ENCODE measurements around the gene RAB7A. TPM values are rescaled to one million over a fixed set of nuclear protein-coding genes. Genes with fewer than 3 reads are reported as not detected.

The RAB7A gene
- total and polyA plus RNA-seq, 2 of the 4 experiments (the other 2 are of a cell fraction) = 57.0 to 240 TPM

DNA sequence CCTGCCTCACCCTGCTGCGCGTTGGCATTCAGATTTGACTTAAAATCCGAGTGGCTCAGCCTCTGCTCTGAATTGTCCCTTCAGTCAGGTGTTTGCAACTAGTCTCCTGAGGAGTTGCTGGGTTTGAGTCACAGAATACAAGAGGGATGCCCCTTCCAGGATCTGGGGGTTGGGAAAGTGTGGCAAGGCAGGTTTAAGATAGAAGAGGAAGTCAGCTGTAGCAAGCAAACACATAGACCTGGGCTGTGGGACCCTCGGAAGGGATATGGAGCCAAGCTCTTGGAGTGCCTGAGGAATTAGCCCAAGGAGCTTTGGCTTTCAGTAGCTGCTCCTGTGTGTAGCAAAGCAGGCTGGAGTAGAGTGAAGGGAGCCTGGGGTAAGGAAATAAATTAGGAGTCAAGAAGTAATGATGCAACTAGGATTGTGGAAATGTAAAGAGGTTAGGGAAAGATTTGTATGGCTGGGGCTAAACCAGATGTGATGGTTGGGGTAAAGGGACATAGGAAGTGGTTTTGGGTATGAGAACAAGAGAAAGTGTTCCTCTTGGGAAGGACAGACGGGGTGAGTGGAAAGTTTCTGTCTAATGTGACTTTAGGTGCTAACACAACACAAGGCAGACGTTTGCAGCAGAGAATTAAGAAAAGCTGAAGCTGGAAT lies 41.2 kb downstream of the RAB7A start:
- no peak overlapping the region for H2BK120ac ChIP-seq (ENCODE audit: low read depth, low read length)
- no peak overlapping the region for H3K4ac ChIP-seq (ENCODE audit: low read depth, low read length)
- H4K8ac ChIP-seq (ENCODE audit: low read depth in 2 of 2, low read length in 2 of 2) = no peak overlapping the region
- H3K4me1 ChIP-seq (ENCODE audit: control insufficient read depth, insufficient read depth, low read length) = peaks cover 12% of the 10 kb centered on the region
- H2BK5ac ChIP-seq (ENCODE audit: low read depth, low read length, poor library complexity, severe bottlenecking) = no peak overlapping the region
- H3K23ac ChIP-seq (ENCODE audit: low read depth, low read length) = no peak overlapping the region
- H3K56ac ChIP-seq (ENCODE audit: extremely low read depth, insufficient read depth, low read length) = no peak overlapping the region
- no peak for ATAC-seq (ENCODE audit: low read depth)
- intact Hi-C loops (cut with micrococcal nuclease) (no loop called here), in situ Hi-C loops (cut with MboI; ENCODE audit: low sequenced_read_pairs) (no loop called here), dilution Hi-C loops (cut with HindIII; ENCODE audit: low sequenced_read_pairs, unreplicated experiment) (no loop called here)
- peaks cover 25 to 89% of the 10 kb centered on the region in 2 experiments for H3K79me1 ChIP-seq (ENCODE audit: low read depth in 1 of 2, low read length in 2 of 2)
- DNase-seq = no peak
- no peaks in the 10 kb centered on the region for H3K27me3 ChIP-seq (ENCODE audit: control insufficient read depth, insufficient read depth, low read length)
- no peak overlapping the region for H2AK5ac ChIP-seq (ENCODE audit: low read depth, low read length)
- POLR2A ChIA-PET (ENCODE audit: unreplicated experiment) = no interaction called here
- H2AK9ac ChIP-seq (replicated peaks; ENCODE audit: low read depth, low read length, poor library complexity) = no peak overlapping the region
- H3K4me3 ChIP-seq (ENCODE audit: insufficient read depth, low read depth, low read length) = no peak overlapping the region
- H4K5ac ChIP-seq (ENCODE audit: low read depth, low read length) = no peak overlapping the region
- H3K9me3 ChIP-seq (ENCODE audit: control insufficient read depth, insufficient read depth, low read length) = no peaks in the 10 kb centered on the region
- no peak overlapping the region for H2BK15ac ChIP-seq (ENCODE audit: low read depth, low read length)
- WGBS, 2 experiments (ENCODE audit: extremely low coverage in 2 of 2, insufficient read length in 1 of 2) = 80% methylated on average over 3 of the region's 6 CpGs; no CpG with 5 or more reads in 1 of the 2 experiments
- no peak overlapping the region for H3K18ac ChIP-seq (ENCODE audit: low read depth, low read length)
- peak overlapping the region; percentile 14; the same call in 1 of the 2 replicates for H3K14ac ChIP-seq (replicated peaks; ENCODE audit: low read depth, low read length)
- TF ChIP-seq CEBPB (IDR thresholded peaks at IDR 0.05; ENCODE audit: low read depth, low read length) = no peak
- TF ChIP-seq, protein P1, sequence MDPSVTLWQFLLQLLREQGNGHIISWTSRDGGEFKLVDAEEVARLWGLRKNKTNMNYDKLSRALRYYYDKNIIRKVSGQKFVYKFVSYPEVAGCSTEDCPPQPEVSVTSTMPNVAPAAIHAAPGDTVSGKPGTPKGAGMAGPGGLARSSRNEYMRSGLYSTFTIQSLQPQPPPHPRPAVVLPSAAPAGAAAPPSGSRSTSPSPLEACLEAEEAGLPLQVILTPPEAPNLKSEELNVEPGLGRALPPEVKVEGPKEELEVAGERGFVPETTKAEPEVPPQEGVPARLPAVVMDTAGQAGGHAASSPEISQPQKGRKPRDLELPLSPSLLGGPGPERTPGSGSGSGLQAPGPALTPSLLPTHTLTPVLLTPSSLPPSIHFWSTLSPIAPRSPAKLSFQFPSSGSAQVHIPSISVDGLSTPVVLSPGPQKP (IDR thresholded peaks at IDR 0.05; ENCODE audit: borderline replicate concordance, low read depth, low read length) = no peak
- no peak for TF ChIP-seq RAD21 (IDR thresholded peaks at IDR 0.05; ENCODE audit: low read length)
- no peak for TF ChIP-seq NFE2L2 (IDR thresholded peaks at IDR 0.05; ENCODE audit: low read depth, low read length)
- TF ChIP-seq, protein P2, sequence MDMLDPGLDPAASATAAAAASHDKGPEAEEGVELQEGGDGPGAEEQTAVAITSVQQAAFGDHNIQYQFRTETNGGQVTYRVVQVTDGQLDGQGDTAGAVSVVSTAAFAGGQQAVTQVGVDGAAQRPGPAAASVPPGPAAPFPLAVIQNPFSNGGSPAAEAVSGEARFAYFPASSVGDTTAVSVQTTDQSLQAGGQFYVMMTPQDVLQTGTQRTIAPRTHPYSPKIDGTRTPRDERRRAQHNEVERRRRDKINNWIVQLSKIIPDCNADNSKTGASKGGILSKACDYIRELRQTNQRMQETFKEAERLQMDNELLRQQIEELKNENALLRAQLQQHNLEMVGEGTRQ (IDR thresholded peaks at IDR 0.05; ENCODE audit: low read depth, low read length) = no peak
- TF ChIP-seq POLR2A (IDR thresholded peaks at IDR 0.05; ENCODE audit: low read depth, low read length) = no peak; the same call in none of the 2 replicates
- no peak for TF ChIP-seq MAZ (IDR thresholded peaks at IDR 0.05; ENCODE audit: borderline replicate concordance, low read depth, low read length)
- TF ChIP-seq, protein P3, sequence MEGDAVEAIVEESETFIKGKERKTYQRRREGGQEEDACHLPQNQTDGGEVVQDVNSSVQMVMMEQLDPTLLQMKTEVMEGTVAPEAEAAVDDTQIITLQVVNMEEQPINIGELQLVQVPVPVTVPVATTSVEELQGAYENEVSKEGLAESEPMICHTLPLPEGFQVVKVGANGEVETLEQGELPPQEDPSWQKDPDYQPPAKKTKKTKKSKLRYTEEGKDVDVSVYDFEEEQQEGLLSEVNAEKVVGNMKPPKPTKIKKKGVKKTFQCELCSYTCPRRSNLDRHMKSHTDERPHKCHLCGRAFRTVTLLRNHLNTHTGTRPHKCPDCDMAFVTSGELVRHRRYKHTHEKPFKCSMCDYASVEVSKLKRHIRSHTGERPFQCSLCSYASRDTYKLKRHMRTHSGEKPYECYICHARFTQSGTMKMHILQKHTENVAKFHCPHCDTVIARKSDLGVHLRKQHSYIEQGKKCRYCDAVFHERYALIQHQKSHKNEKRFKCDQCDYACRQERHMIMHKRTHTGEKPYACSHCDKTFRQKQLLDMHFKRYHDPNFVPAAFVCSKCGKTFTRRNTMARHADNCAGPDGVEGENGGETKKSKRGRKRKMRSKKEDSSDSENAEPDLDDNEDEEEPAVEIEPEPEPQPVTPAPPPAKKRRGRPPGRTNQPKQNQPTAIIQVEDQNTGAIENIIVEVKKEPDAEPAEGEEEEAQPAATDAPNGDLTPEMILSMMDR (conservative IDR thresholded peaks at IDR 0.05; ENCODE audit: low read depth, low read length) = no peak
- TF ChIP-seq CHD1 (IDR thresholded peaks at IDR 0.05; ENCODE audit: low read depth, low read length) = no peak
- no peak for TF ChIP-seq RFX5 (IDR thresholded peaks at IDR 0.05; ENCODE audit: low read depth, low read length)
- no peak for TF ChIP-seq MAFK (IDR thresholded peaks at IDR 0.05; ENCODE audit: low read depth, low read length)
- no peak for TF ChIP-seq SMC3 (IDR thresholded peaks at IDR 0.05; ENCODE audit: low read depth, low read length)
- no peak overlapping the region for H2BK20ac ChIP-seq (ENCODE audit: low read depth, low read length)
- CTCF ChIA-PET = no interaction called here
- H3K9ac ChIP-seq (ENCODE audit: low read depth, low read length) = no peak overlapping the region
- peaks cover 5% of the 10 kb centered on the region; the same call in 1 of the 2 replicates for H3K36me3 ChIP-seq (ENCODE audit: control insufficient read depth, insufficient read depth, low read length)
- BruUV-seq (replicated peaks) = no TSS peak
- no peak overlapping the region for H4K91ac ChIP-seq (ENCODE audit: insufficient read depth, low read depth, low read length)
- H2AFZ ChIP-seq (replicated peaks; ENCODE audit: low read length, poor library complexity) = no peak overlapping the region
- peaks cover 96% of the 10 kb centered on the region for H4K20me1 ChIP-seq (ENCODE audit: insufficient read depth, low read length)
- H3K27ac ChIP-seq (ENCODE audit: insufficient read depth, low read length) = no peak overlapping the region
- H3K9me1 ChIP-seq (ENCODE audit: insufficient read depth, low read length) = peaks cover 27% of the 10 kb centered on the region
- H3K4me2 ChIP-seq (ENCODE audit: low read depth, low read length) = no peak overlapping the region
